ENCODE results near the gene C16orf87.
"Not testable (repeated sequence)": the region's sequence is repeated elsewhere in the genome, so short reads cannot be mapped to it uniquely, and the experiment has no call there.

C16orf87 gene

GRCh38 chr16:46830902-46831647 is at the start of gene C16orf87:
Gene C16orf87, minus strand, starts transcription at chr16:46831180. Its CDS starts 31 bp downstream, at chr16:46831149.
- DNase-seq (ENCODE audit: low read depth in 2 of 2), result peak; percentile 87 to 88

GRCh38 chr16:46875243-46875642 is 44.3 kb upstream of the C16orf87 start:
- no peak for DNase-seq (ENCODE audit: low read depth in 2 of 2)

- DNase-seq (ENCODE audit: low read depth in 2 of 2), result no peak
Measured at GRCh38 chr16:46873201-46873600, 42.2 kb upstream of the C16orf87 start.

- no peak for DNase-seq (ENCODE audit: low read depth in 2 of 2)
Measured at GRCh38 chr16:46871597-46871996, 40.6 kb upstream of the C16orf87 start.

- not testable (repeated sequence) for DNase-seq (ENCODE audit: low read depth in 2 of 2)
Measured at GRCh38 chr16:46868891-46869290, 37.9 kb upstream of the C16orf87 start.

GRCh38 chr16:46867486-46867885 is 36.5 kb upstream of the C16orf87 start:
- DNase-seq (ENCODE audit: low read depth in 2 of 2), result not testable (repeated sequence)

- DNase-seq (ENCODE audit: low read depth in 2 of 2), result no peak
Measured at GRCh38 chr16:46866286-46866685, 35.3 kb upstream of the C16orf87 start.

GRCh38 chr16:46862555-46863447 is 31.8 kb upstream of the C16orf87 start:
- DNase-seq (ENCODE audit: low read depth in 2 of 2), result no peak

- peak; percentile 39 to 49 for DNase-seq (ENCODE audit: low read depth in 2 of 2)
Measured at GRCh38 chr16:46859719-46860152, 28.8 kb upstream of the C16orf87 start.

- no peak for DNase-seq (ENCODE audit: low read depth in 2 of 2)
Measured at GRCh38 chr16:46858151-46858550, 27.2 kb upstream of the C16orf87 start.

GRCh38 chr16:46857368-46857945 is 26.5 kb upstream of the C16orf87 start:
- no peak for DNase-seq (ENCODE audit: low read depth in 2 of 2)

- DNase-seq (ENCODE audit: low read depth in 2 of 2), result no peak
Measured at GRCh38 chr16:46855389-46855788, 24.4 kb upstream of the C16orf87 start.

GRCh38 chr16:46854846-46855245 is 23.9 kb upstream of the C16orf87 start:
- no peak for DNase-seq (ENCODE audit: low read depth in 2 of 2)

GRCh38 chr16:46853713-46854443 is 22.9 kb upstream of the C16orf87 start:
- DNase-seq (ENCODE audit: low read depth in 2 of 2), result peak in 1 of 2 donors; percentile 34

- DNase-seq (ENCODE audit: low read depth in 2 of 2), result no peak
Measured at GRCh38 chr16:46852130-46852529, 21.1 kb upstream of the C16orf87 start.

- DNase-seq (ENCODE audit: low read depth in 2 of 2), result no peak
Measured at GRCh38 chr16:46850619-46851555, 19.9 kb upstream of the C16orf87 start.

GRCh38 chr16:46848768-46849764 is 18.1 kb upstream of the C16orf87 start:
- DNase-seq (ENCODE audit: low read depth in 2 of 2), result no peak

- no peak for DNase-seq (ENCODE audit: low read depth in 2 of 2)
Measured at GRCh38 chr16:46845952-46846351, 15.0 kb upstream of the C16orf87 start.

GRCh38 chr16:46844771-46845170 is 13.8 kb upstream of the C16orf87 start:
- DNase-seq (ENCODE audit: low read depth in 2 of 2), result no peak

All from stimulated activated CD8-positive, alpha-beta memory T cell treated with anti-CD3 and anti-CD28 coated beads, Interleukin-15, amount 100 ng/mL, for 48 hours (primary cell).